Suppressor macrophage treated with lipopolysaccharide for 1 hour (primary cell): ENCODE data around the gene LPAR1.

Source experiments
- DNase-seq, 3 donors: peaks; one replicate each; pipeline ENCODE4 v3.0.0-alpha.2; 2020 to 2022

The LPAR1 gene

DNA sequence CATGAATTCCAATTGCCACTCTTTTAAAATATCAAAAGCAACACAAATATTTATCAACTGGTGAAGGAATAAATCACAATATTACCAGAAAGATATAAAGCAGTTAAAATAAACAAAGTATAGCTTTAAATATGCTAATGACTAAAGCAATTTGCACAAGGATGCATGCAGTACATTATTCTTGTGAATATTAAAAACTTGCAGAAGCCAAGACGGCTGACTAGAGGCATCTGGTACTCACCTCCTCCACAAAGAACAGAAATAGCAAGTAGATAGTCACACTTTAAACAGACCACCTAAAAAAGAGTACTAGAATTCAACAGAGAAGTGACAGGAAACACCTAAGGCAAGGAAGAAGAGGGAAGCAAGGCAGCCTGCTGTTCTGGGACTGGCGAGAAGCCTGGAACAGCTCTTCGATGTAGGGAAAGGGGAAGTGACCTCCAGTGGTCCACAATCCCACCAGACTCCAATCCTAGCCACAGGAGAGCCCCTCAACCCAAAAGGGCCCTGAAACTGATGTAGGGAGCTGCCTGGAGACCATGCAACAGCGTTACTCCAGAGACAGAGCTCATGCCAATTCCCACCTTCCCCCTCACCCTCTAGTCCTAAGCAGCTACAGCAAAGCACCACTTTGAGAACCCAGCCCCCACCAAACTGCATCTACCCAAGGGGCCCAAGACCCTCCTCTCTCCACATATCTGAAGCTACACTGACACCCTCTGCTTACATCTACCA is 86.3 kb downstream of the LPAR1 start:
- no peak for DNase-seq

DNA sequence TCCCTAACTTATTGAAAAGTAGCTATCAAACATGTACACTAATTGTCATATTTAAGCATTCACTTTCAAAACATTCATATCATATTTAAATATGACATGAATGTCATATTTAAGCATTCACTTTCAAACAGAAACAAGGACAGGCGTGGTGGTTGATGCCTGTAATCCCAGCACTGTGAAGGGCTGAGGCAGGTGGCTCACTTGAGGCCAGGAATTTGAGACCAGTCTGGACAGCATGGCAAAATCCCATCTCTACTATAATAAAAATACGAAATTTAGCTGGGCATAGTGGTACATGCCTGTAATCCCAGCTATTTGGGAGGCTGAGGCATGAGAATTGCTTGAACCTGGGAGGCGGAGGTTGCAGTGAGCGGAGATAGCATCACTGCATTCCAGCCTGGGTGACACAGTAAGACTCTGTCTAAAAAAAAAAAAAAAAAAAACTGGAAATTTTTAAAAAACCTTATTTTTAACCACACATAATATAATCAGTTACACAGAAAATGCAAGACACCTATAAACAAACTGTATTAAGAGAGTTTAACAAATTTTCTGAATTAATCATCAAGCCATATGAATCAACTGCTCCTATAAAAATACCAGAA is 88.1 kb downstream of the LPAR1 start:
- no peak for DNase-seq

DNA sequence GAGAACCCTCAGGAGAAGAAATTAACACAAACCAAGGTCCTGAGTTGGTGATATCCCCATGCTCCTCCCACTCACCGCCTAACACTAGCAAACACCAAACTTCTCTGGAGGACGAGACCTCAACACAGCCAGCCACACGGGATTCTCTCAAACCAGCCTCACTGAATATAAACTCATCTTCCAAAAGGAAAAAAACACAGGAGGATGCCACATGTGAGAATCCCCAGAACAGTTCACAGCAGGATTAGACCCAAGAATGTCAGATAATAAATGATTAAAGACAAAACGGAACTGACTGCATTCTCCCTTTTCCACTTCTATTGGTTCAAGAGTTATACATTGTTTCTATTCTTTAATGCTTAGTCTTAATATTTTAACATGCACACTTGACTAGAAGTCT is 89.2 kb downstream of the LPAR1 start:
- no peak for DNase-seq

DNA sequence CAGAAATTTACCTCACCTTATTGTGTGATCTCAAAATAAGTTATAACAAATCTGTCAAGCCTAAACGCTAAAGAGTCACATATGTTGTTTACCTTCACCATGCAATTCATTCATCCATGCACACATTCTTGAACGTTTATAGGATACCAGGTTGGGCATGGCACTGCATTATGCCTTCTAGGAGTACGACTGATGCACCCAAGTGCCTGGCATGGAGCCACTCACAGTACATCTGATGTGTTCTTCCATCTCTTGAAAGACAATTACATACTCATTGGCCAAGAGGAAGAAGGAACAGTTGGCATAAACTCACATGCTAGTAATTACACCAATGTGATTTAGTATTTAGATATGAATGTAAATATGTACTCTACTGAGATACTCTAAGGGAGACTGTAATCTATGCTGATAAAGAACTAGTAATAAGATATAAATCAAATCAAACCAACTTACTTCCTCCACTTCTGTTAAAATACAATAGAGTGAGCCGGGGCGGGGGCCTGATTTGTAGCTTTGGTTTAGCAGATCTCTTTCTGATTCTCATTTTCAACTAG is 90.7 kb downstream of the LPAR1 start:
- no peak for DNase-seq

DNA sequence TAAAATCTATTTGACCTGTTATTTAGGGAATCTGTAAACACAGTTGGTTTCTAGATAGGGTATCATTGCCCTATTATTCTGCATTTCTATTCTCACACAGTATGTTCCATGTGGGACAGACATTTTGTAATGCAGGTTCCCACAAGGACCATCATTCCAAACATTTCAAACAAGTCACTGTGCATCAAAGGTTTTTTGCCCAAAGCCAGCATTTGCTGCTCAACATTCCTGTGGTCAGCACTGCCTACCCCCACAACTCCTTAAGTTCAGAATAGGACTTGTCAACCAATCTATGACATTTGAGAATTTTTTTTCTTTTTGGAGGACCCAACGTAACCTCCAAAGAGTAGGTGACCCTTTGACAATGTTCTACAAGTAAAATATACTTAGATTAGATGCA is 95.7 kb downstream of the LPAR1 start:
- no peak for DNase-seq

DNA sequence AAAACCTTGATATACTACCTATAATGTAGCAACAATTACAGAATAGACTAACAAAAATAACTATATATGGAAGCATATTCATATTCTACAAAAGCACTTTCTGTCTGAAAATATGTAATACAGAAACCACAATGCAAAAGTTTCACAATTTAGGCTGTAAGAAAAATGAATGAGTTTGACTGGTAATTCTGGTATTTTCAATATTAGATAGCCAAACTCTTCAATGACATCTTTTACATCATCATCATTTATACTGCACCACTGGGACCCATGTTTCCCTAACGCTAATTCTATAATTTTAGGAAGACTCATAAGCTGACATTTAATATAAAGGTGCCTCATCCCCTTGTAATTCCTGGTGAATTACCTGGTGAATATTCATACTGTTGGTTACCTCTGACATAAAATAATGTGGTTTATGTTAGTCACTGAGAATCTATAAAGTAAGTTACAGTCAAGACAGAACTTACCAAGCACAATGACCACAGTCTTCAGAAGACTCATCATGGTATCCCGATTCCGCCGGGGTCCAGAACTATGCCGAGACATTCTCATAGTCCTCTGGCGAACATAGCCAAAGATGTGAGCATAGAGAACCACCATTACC is 97.2 kb downstream of the LPAR1 start:
- no peak for DNase-seq

DNA sequence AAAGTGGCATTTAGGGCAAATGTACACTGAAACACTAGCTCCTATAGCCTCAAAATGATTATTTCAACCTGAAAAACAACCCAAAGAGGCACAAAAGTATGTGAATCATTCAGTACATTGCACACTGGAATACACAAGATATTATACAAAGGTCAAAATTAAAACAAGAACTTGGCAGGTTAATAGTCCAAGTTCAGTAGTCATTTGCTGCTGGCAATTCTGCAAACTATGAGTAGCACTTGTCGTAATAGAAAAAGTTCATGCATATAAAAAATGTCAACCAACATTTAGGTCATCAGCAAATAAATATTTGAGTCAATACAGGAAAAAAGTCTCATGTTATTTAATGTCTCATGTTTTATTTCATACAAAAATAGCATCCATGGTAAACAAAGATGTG is 98.7 kb downstream of the LPAR1 start:
- DNase-seq: no peak

DNA sequence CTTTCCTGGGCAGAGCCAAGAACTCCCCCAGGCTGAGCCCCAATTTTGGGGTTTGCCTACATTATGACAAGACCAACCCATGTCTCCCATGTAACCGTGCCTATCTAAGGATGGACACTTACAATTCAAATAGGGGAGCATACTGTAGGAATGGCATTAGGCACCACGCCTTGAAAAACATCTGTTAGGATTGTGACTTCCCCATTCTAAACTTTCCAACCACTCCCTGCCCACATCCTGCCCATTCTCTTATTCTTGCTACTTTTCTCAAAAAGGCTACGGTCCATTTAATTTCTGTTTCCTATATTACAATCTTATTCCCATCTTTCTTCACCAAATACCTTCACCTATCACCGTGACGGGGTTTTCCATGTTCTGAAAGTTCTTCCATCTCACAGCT is 99.2 kb downstream of the LPAR1 start:
- no peak for DNase-seq

DNA sequence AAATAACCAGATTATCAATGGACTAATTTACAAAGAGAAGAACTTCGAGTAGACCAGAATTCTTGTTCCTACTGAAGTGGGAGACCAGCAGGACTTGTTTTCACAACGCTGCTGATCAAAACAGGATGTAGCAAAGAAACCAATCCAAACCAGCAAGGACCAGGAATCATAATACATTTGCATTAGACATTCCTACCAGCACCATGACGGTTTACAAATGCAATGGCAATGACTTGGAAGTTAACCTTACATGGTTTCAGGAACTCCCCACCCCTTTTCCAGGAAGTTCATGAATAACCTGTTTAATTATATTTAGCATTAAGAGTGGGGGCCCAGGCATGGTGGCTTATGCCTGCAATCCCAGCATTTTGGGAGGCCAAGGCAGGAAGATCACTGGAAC is 100.0 kb downstream of the LPAR1 start:
- no peak for DNase-seq

DNA sequence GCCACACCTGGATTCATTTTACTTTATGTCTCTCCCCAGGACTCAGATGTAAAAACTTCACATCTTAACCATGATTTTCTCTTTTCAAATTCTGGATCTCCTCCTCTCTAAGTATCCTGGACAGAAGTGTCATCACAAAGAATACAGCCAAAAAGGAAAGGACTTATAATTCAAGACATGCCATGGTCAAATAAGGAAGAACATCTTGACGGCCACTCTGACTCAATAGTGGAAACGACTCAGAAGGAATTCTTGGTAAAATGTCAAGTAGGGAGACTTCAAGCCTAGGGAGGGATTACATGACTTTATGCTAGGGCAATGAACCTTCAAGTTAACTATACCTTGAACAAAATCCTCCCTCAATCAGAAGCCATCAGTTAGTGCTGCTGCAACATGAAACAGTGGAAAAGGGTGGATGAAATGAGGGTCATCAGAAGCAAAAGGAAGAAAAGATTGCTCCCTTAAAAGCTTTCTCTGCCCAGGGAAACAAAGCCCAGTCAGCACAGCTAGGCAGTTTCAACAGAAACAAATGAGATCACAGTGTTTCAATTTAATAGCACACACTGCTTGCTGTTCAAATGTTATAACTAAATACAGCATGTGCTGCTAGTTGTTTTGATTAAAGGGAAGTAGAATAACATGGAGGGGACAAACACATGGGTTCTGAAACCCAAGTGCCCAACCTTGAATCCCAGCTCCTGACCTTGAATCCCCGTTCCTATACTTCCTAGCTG is 101.4 kb downstream of the LPAR1 start:
- DNase-seq: peak; percentile 31 to 71 (median 66)

DNA sequence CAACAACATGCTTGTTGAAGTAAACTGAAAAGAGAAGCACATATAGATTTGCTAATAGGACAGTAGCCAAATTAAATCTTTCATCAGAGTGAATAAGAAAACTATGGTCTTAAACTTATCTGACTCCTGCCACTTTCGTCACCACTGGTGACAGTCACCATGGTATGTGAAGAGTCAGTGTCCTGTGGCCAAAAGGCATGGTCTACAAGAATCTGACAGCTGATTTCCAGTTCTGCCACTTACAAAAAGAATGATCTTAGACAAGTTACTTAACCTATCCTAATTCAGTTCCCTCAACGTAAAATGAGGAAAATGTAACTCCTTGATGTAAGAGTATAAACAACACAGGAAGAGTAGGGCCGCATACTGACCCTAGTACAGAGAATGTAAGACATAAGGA is 102.0 kb downstream of the LPAR1 start:
- DNase-seq: peak in 1 of 3 donors; percentile 31

DNA sequence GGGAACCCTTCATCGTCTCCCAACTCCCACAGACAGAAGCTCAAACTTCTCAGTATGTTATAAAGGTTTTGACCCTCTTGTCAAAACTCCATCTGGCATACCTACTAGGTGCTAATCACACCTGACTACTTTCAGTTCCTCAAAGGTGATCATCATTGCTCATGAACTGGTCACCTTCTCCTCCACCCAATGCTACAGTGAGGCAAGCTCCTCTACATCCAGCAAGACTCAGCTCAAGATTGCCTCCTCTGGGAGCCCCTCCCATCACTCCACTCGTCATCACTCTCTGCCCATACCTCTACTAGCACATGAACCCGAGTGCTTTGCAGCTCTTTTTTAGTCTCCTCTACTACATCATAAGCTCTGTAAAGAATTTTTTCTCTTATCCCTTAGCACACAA is 102.4 kb downstream of the LPAR1 start:
- DNase-seq: no peak

DNA sequence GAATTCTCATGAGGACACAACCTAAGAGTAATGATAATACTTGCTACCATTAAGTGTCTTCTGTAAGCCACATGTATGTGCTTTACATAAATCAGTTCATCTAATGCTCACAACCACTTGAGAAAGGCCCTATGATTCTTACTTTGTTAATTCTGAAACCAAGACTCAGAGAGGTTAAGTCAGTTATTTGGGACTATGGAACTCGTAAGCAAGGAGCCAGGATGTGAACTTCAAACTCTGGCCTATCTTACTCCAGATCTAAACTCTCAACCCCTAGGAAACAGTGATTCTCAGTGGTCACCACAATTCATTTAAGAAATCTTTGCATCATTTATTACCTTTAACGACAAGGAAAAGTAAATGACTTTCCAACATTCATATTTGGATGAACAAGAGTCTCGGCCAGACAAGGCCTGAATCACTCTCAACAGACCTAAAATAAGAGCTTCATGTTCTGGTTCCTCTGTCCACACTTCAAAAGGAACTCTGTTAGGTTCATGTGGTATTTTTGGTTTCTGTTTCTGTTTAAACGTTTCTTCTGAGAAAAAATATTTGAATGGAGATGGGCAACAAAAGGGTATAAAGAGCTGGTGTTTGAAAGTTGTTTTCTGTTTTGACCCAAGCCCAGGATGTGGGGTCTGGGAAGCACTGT is 104.8 kb downstream of the LPAR1 start:
- peak in 2 of 3 donors; percentile 48 to 62 for DNase-seq

DNA sequence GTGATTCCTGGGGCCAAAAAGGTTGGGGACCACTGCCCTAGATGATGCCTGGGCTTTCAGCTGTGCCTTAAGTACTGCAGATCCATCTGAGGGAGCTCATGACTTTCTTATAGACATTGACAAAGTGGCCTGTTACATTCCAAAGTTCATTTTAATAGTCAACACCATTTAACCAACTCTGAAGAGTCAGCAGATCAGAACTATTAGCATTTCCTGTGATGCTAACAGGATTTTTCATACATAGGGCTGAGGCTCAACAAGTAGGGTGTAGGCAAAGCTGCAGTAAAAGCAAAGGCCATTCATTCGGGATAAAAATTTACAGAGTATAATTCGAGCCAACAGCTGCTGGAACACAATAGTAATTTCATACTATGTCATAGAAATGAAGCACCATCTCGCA is 105.4 kb downstream of the LPAR1 start:
- no peak for DNase-seq

DNA sequence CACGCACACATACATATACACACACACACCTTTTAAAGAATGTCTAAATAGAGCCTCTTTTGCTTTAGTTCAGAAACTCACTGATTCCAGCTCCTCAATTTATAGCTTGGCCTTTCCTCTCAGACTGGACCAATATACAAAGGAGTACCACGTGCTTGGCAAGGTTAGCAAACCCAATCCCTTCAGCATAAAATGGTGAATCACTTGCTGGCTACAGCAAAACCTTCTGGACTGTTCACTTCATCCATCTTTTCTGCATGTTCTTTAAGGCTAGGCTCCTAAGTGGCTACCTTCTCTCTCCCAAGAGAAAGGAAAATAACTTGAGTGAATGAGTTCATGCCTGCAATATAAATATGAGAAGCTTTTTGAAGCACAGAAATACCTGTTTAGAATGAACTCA is 109.7 kb downstream of the LPAR1 start:
- no peak for DNase-seq

DNA sequence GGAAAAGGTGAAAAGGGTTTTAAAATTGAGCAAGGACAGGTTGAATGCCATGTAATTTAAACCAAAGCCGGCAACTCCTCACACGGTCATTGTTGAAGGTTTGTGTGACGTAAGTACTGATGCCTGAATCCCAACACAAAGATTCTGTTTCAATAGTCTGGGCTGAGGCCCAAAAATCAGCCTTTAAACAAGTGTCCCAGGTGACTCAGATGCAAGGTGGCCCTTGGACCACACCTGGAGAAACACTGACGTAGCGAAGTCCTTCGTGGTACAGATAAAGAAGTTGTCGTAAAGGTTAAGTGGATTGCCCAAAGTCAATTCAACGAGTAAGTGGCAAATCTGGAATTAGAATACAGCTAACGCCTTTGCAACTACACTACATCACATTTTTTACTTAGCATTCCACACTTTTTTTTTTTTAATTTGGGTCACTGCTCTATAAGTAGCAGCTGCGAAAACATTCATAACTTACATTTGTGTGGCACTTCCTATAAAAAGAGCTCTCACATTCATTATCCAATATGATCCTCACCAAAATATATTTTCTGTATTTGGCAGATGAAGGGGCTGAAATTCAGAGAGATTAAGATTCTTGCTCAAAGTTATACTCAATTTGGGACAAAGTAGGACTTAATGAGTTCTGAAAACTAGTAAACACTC is 111.3 kb downstream of the LPAR1 start:
- no peak for DNase-seq

DNA sequence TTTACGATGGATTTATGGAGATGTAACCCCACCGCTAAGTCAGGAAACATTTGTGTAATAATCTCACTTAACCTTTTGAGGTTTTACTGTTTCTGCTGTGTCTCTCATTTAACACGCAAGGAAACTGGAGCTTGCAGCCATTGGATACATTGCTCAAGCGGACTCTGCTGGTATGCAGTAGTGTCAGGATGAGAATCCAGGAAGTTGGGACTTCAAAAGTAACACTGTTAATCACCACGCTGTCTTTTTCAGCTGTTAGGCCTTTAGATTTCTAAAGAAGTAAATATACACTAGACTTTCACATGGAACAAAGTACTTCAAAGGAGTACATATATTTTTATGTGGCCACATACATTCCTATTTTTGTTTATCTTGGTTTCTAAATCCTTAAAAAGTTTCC is 114.7 kb downstream of the LPAR1 start:
- peak in 1 of 3 donors; percentile 19 for DNase-seq

DNA sequence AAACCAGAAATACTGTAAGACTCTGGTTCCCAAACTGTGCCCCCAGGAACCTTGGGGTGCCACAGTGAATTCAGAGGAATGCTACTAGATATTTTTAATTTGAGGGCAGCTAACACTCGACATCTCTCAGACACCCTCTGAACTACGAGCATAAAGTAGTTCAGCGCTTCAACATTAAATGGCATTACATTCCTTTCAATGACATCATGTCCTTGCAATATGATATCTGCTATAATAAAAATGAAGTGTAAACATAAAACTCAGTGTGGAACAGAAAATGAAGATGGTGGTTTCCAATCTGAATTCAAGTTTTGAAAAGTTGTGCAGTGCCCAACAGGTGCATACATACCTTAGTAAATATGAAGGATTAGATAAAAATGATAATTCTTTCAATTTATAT is 116.1 kb downstream of the LPAR1 start:
- no peak for DNase-seq

DNA sequence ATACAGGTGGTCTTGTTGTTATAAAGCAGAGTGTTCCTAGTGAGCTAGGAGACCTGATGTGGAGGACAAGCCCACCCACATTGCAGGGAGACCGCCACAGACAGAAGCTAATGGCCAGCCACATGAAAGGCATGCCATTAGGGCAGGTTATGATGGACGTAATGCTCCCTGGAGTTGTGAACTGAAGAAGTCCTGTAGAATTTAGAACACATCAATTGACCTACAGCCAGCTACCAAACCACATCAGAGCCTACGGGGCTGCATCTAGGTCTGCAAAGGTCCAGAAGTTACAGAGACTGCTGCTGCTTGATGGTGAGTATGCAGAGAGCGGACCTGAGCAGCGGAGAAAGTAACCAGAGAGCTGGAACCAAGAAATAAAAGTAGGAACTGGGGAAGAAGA is 116.6 kb downstream of the LPAR1 start:
- DNase-seq: no peak

DNA sequence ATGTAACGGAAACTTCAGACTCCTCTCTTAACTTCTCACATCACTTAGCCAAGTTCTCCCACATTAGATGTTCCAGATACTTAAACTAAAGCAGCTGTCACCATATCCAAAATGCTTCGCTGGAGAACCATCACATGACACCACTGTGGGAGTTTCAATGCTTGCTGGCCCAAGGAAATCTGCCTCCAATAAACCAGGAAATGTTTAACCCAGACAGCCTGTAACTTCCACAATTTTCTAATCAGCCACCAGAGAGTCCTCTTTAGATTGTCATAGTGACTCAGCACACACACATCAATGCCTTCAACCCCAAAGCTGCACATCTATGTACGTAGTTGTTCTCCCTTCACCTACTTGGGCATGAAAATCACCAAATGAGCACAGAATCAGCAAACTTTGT is 118.7 kb downstream of the LPAR1 start:
- peak; percentile 77 to 90 (median 89) for DNase-seq

DNA sequence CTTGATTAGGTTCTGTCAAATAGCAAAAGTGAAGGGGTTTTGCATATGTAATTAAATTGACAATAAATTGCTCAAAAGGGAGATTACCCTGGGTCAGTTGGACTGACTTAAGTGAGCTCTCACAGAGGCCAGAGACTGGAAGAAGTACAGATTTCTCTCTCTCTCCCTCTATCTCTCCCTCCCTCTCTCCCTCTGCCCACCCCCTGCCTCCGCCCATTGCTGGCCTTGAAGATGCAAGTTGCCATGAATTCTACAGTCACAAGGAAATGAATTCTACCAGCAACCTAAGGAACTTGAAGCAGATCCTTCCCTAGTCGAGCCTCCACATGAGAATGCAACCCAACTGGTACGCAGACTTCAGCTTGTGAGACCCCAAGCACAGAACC is 119.2 kb downstream of the LPAR1 start:
- DNase-seq: no peak

DNA sequence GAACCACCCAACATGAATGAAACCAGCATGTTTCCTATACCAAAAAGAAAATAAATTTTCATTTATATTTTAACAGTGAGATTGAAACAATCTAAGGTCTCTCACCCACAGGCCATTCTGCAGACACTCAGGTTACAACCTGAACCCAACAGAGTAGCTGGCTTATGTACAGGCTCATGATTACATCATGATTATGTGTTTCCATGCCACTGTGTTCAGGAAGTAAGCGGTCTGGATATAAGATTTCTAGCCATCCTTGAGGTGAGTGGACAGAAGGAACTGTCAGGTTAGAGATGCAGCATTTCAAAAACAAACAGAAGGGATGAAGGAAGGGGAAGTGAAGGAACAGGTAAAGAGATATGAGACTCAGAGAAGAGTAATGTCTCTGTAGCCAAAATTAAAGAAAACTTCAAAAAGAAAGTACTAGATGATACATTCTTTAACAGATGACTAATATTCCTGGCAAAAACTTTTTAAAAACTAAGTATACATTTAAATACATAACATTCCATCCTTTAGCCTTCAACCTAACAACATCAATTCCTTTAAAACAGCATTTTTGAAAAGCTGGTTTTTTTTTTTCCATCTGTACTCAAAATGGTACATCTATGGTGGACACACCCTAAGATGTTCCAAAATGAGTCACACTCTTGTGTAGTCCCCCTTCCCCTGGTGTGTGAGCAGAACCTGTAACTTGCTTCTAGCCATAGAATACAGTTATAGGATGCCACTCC is 119.8 kb downstream of the LPAR1 start:
- DNase-seq: peak in 1 of 3 donors; percentile 15
